HG03457 (cell line): ENCODE results near the gene CLNS1A.
"Not testable (repeated sequence)": the region's sequence is repeated elsewhere in the genome, so short reads cannot be mapped to it uniquely, and the experiment has no call there.

Experiments
- ATAC-seq: cut with Tn5 transposase; IDR thresholded peaks from one replicate; pipeline ENCODE4 v1.9.1; 2021; ENCODE audit warnings: moderate number of reproducible peaks; ENCODE audit not compliant: unreplicated experiment

CLNS1A gene, protein sequence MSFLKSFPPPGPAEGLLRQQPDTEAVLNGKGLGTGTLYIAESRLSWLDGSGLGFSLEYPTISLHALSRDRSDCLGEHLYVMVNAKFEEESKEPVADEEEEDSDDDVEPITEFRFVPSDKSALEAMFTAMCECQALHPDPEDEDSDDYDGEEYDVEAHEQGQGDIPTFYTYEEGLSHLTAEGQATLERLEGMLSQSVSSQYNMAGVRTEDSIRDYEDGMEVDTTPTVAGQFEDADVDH

DNA sequence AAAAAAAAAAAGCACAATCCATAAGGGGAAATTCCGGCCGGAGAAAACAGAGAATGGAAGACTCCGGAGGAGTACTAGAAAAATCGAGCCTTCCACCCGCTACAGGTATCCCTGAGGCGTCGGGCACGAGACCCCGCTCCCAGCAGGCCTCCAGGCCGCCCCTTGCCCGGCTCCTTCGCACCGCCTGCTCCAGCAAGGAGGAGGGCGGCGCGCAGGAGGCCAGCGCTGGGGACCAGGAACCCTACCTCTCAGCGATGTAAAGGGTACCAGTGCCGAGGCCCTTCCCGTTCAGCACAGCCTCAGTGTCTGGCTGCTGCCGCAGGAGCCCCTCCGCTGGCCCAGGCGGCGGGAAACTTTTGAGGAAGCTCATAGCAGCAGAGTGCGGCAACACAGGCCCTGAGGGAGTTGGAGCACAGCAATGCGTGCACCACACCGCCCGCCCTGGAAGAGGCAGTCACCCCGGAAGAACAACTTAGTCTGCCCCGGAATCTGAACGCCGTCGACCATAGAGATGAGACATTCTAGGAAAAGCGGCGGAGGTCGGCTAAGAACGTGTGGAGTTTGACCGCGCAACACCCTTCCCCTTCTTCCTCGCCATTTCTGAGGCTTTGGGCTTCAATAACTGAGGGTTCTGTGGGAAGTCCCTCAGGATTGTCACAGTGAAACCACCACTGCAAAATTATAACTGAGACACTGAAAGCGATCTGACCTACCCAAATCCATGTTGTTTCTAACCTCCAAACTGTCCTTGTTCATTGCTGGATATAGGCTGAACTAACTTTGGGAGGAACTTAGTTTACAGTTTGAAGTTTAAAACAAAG lies at the start of gene CLNS1A:
TSS of gene CLNS1A (minus strand) at position 450 of the 821 bp plus-strand sequence. CDS start at position 370, 80 bp downstream.
- peak; percentile 84 for ATAC-seq

- ATAC-seq, result no peak
Observed at GRCh38 chr11:77687088-77687487, 49.5 kb upstream of the CLNS1A start.

- ATAC-seq, result no peak
Observed at GRCh38 chr11:77677138-77677537, 39.5 kb upstream of the CLNS1A start.

- no peak for ATAC-seq
Observed at GRCh38 chr11:77672264-77672663, 34.7 kb upstream of the CLNS1A start.

- no peak for ATAC-seq
Observed at GRCh38 chr11:77669848-77670511, 32.4 kb upstream of the CLNS1A start.

GRCh38 chr11:77668760-77669159 lies 31.2 kb upstream of the CLNS1A start:
- no peak for ATAC-seq

DNA sequence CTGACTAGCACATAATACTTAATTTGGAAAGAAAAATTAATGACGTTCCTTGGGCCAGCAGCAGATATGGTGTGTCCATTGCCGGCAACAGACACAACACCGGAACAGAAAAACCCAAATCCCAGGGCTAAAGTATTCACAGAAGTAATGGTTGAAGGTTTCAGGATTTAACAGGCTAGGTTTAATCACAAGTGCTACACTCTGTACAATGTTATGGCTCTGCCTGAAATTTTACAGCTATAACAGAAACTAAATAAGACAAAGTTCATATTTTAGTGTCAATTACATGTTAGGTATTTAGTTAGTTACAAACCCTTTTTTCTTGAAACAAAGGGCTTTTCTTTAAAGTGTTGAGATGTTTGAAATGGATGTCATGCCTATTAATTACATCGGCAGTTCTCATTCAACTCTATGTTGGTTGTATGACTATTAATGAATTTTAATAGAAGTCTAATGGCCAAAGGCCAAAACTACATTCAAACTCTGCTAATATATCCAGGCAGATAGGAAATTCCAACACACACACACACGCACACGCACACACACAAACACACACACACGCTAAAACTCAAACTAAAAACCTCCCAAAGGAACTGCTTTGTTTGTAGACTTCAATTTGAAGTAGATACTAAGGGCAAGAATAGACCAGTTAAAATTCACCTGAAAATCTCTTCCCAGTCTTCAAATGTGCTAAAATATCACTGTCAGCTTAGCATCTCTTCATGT lies 27.8 kb upstream of the CLNS1A start:
- no peak for ATAC-seq

- ATAC-seq, result no peak
Observed at GRCh38 chr11:77661670-77662069, 24.1 kb upstream of the CLNS1A start.

GRCh38 chr11:77660947-77661346 lies 23.4 kb upstream of the CLNS1A start:
- ATAC-seq, result no peak

GRCh38 chr11:77658213-77659013 lies 20.8 kb upstream of the CLNS1A start:
- ATAC-seq, result no peak

DNA sequence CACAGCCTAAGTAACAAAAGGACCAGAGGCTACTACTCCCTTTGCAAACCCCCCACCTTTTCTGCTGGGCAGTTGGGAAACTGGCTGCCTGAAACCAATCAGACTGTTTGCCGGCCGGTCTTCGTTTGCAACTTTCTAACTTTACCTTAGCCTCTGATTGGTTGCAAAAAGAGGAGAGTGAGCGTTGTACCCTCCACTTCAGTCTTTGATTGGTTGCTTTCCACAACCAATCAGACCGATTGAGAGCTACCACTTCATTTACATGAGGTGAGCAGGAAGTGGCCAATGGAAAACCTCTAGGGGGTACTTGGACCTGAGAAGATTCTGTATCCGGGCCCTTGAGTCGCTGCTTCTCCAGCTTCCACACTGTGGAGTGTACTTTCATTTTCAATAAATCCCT lies 18.8 kb upstream of the CLNS1A start:
- ATAC-seq, result no peak

DNA sequence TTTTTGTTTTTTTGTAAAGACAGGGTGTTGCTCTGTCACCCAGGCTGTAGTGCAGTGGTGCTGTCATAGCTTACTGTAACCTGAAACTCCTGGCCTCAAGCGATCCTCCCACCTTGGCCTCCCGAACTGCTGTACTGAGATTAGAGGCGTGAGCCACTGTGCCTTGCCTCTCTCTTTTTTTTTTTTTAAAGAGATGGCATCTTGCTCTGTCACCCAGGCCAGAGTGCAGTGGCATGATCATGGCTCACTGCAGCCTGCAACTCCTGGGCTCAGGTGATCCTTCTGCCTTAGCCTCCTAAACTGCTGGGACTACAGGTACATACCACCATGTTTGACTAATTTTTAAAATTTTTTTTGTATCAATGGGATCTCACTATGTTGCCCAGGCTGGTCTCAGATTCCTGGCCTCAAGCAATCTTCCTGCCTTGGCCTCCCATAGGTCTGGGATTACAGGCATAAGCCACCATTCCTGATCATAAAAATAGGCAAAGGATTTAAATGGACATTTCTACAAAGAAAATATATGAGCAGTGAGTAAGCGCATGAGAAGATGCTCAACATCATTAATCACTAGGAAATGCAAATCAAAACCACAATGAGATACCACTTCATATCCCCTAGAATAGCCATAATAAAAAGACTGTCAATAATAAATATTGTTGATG lies 17.3 kb upstream of the CLNS1A start:
- ATAC-seq, result no peak

GRCh38 chr11:77650123-77650522 lies 12.5 kb upstream of the CLNS1A start:
- ATAC-seq, result no peak

- ATAC-seq, result no peak
Observed at GRCh38 chr11:77647654-77648305, 10.2 kb upstream of the CLNS1A start.

GRCh38 chr11:77644887-77645286 lies 7.3 kb upstream of the CLNS1A start:
- ATAC-seq, result no peak

- no peak for ATAC-seq
Observed at GRCh38 chr11:77642228-77642627, 4.6 kb upstream of the CLNS1A start.

GRCh38 chr11:77636731-77637344 lies 756 bp downstream of the CLNS1A start:
- ATAC-seq, result no peak

DNA sequence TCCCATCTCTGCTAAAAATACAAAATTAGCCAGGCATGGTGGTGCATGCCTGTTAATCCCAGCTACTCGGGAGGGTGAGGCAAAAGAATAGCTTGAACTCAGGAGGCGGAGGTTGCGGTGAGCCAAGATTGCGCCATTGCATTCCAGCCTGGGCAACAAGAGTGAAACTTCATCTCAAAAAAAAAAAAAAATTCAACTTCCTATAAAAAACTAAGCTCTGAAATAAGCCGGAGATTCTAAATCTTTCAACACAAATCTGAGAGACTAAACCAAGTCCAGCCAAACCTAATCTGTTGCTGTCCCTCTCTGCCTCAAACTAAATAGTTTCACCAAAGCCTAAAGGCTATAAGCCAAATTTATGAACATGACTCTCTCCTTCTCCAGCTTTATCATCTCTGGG lies 3.7 kb downstream of the CLNS1A start:
- ATAC-seq, result not testable (repeated sequence)

GRCh38 chr11:77630157-77630710 lies 7.4 kb downstream of the CLNS1A start:
- no peak for ATAC-seq
